ENCODE measurements around the gene KRTAP5-3.
"Not testable (repeated sequence)": the region's sequence is repeated elsewhere in the genome, so short reads cannot be mapped to it uniquely, and the experiment has no call there.

Gene KRTAP5-3

GRCh38 chr11:1586699-1587098, 21.6 kb downstream of the KRTAP5-3 start:
- H3K27me3 Mint-ChIP-seq (ENCODE audit: low read depth, poor library complexity): peaks cover 72% of the 10 kb centered on the region
- no peak overlapping the region for H3K27ac Mint-ChIP-seq
- H3K9me3 Mint-ChIP-seq: peaks cover 6% of the 10 kb centered on the region

GRCh38 chr11:1584661-1585370, 23.4 kb downstream of the KRTAP5-3 start, which contains the start of gene KRTAP5-1:
Gene KRTAP5-1 (minus strand): TSS chr11:1585283. CDS start chr11:1585249, 34 bp downstream.
- H3K4me3 Mint-ChIP-seq; DNase-seq; H3K4me1 Mint-ChIP-seq; H3K36me3 Mint-ChIP-seq (ENCODE audit: low read depth); H3K27ac Mint-ChIP-seq: not testable (repeated sequence)
- peaks cover 64% of the 10 kb centered on the region for H3K27me3 Mint-ChIP-seq (ENCODE audit: low read depth, poor library complexity)
- H3K9me3 Mint-ChIP-seq: peaks cover 17% of the 10 kb centered on the region

More at GRCh38 chr11:1586699-1587098, 21.6 kb downstream of the KRTAP5-3 start:
- no peak for DNase-seq
- Mint-ChIP-seq H3K4me1 (no peaks in the 10 kb centered on the region), H3K4me3 (no peak overlapping the region), H3K36me3 (ENCODE audit: low read depth) (no peaks in the 10 kb centered on the region)
- no peak for TF ChIP-seq CTCF (IDR thresholded peaks at IDR 0.05)

- DNase-seq; H3K4me1 Mint-ChIP-seq; H3K36me3 Mint-ChIP-seq (ENCODE audit: low read depth); H3K27ac Mint-ChIP-seq; H3K4me3 Mint-ChIP-seq: not testable (repeated sequence)
- H3K9me3 Mint-ChIP-seq: peaks cover 31% of the 10 kb centered on the region
- peaks cover 67% of the 10 kb centered on the region for H3K27me3 Mint-ChIP-seq (ENCODE audit: low read depth, poor library complexity)
Observed at GRCh38 chr11:1582909-1583308, 25.4 kb downstream of the KRTAP5-3 start.

GRCh38 chr11:1581976-1582375, 26.3 kb downstream of the KRTAP5-3 start:
- no peaks in the 10 kb centered on the region for H3K36me3 Mint-ChIP-seq (ENCODE audit: low read depth)
- no peaks in the 10 kb centered on the region for H3K4me1 Mint-ChIP-seq
- no peak overlapping the region for H3K4me3 Mint-ChIP-seq
- peaks cover 66% of the 10 kb centered on the region for H3K27me3 Mint-ChIP-seq (ENCODE audit: low read depth, poor library complexity)
- no peak for TF ChIP-seq CTCF (IDR thresholded peaks at IDR 0.05)
- DNase-seq: no peak
- H3K9me3 Mint-ChIP-seq: peaks cover 31% of the 10 kb centered on the region
- H3K27ac Mint-ChIP-seq: no peak overlapping the region

- H3K27ac Mint-ChIP-seq: no peak overlapping the region
Observed at GRCh38 chr11:1576825-1577224, 31.4 kb downstream of the KRTAP5-3 start.

GRCh38 chr11:1575756-1576155, 32.5 kb downstream of the KRTAP5-3 start:
- DNase-seq; H3K36me3 Mint-ChIP-seq (ENCODE audit: low read depth); H3K4me3 Mint-ChIP-seq; H3K4me1 Mint-ChIP-seq; H3K27ac Mint-ChIP-seq: not testable (repeated sequence)
- Mint-ChIP-seq H3K27me3 (ENCODE audit: low read depth, poor library complexity) (peaks cover 74% of the 10 kb centered on the region), H3K9me3 (peaks cover 15% of the 10 kb centered on the region)

More at GRCh38 chr11:1576825-1577224, 31.4 kb downstream of the KRTAP5-3 start:
- no peaks in the 10 kb centered on the region for H3K4me1 Mint-ChIP-seq
- no peaks in the 10 kb centered on the region for H3K36me3 Mint-ChIP-seq (ENCODE audit: low read depth)
- no peak for TF ChIP-seq CTCF (IDR thresholded peaks at IDR 0.05)
- H3K4me3 Mint-ChIP-seq: no peak overlapping the region
- H3K9me3 Mint-ChIP-seq: peaks cover 26% of the 10 kb centered on the region
- DNase-seq: no peak
- peaks cover 77% of the 10 kb centered on the region for H3K27me3 Mint-ChIP-seq (ENCODE audit: low read depth, poor library complexity)

- H3K4me3 Mint-ChIP-seq: no peak overlapping the region
Observed at GRCh38 chr11:1574933-1575242, 33.4 kb downstream of the KRTAP5-3 start.

More at GRCh38 chr11:1574933-1575242, 33.4 kb downstream of the KRTAP5-3 start:
- no peak for DNase-seq
- no peak for TF ChIP-seq CTCF (IDR thresholded peaks at IDR 0.05)
- no peaks in the 10 kb centered on the region for H3K36me3 Mint-ChIP-seq (ENCODE audit: low read depth)
- no peaks in the 10 kb centered on the region for H3K4me1 Mint-ChIP-seq
- H3K27ac Mint-ChIP-seq: no peak overlapping the region
- H3K9me3 Mint-ChIP-seq: peaks cover 15% of the 10 kb centered on the region
- peaks cover 80% of the 10 kb centered on the region for H3K27me3 Mint-ChIP-seq (ENCODE audit: low read depth, poor library complexity)

All from nephron progenitor cell (in vitro differentiated cells).